Measurements from ENCODE around the gene CDKAL1. TPM values are rescaled to one million over a fixed set of nuclear protein-coding genes. Genes with fewer than 3 reads are reported as not detected.

Gene CDKAL1
- polyA plus RNA-seq, 2 of the 4 experiments (the other 2 are of a cell fraction): 4.7 to 8.3 TPM

DNA sequence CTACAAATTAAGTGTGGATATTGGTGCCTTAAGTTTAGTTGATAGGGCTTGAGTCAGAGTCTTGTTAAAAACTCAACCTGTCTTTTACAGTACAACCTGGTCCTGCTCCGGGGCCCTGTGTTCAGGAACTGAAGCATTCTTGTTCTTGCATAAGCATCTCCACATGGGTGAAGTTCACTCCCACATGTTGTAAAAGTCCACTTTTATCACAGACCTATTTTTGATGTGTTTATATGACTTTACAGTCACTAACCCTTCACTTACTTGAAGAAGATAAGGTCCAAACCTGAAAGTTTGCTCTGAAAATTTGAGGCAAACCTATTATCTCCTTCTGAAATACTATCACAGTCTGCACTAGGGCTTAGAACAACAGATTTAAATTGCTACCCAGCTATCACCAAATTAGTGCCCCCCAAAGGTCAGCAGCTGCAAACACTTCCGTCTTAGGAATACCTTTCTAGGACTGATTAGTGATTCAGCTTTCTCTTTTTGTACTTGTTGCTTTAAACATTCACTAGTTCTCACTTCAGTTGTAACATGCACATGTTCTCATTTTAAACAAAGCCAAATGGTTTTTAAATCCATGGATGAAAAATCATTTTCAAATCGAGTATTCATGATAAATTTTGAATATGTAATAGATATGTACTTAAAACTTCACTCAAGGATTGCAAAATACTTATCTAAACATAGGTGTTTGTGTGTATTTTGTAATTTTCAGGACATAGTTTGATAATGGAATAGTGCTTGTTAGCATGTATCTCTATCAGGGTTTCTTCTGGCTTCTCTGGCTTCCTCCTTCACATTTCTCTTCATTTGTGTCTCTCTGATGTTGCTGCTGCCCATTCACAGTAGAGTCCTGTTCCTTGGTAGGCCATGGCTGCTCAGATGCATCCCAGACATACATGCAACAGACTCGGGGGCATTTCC is 589.5 kb downstream of the CDKAL1 start:
- POLR2A ChIA-PET: no interaction called here
- Histone ChIP-seq H3K27ac (no peak overlapping the region), H3K4me2 (no peak overlapping the region), H3K9me3 (no peaks in the 10 kb centered on the region), H3K4me1 (no peaks in the 10 kb centered on the region), H3K4me3 (no peak overlapping the region)
- FAIRE-seq (no peak), DNase-seq (ENCODE audit: low read depth in 1 of 2, low spot score in 1 of 2) (no peak), ATAC-seq (no peak)
- WGBS (ENCODE audit: missing lambda C conversion rate): 86% methylated on average over 3 of the region's 4 CpGs
- CTCF ChIA-PET: no interaction called here
- no peak for TF ChIP-seq JUN (IDR thresholded peaks at IDR 0.05)
- no peak for TF ChIP-seq RCOR1 (IDR thresholded peaks at IDR 0.05; ENCODE audit: low read depth, low read length)
- TF ChIP-seq FOXS1 (CRISPR knock-in tag; IDR thresholded peaks at IDR 0.05): no peak
- TF ChIP-seq ZSCAN20 (CRISPR knock-in tag; IDR thresholded peaks at IDR 0.05): no peak

- POLR2A ChIA-PET: no interaction called here
- Histone ChIP-seq H3K27ac (no peak overlapping the region), H3K4me3 (no peak overlapping the region), H3K4me1 (no peaks in the 10 kb centered on the region), H3K9me3 (no peaks in the 10 kb centered on the region), H3K4me2 (no peak overlapping the region)
- no peak for TF ChIP-seq USF2 (IDR thresholded peaks at IDR 0.05)
- TF ChIP-seq ZNF302 (CRISPR knock-in tag; IDR thresholded peaks at IDR 0.05): no peak
- TF ChIP-seq, protein P1, sequence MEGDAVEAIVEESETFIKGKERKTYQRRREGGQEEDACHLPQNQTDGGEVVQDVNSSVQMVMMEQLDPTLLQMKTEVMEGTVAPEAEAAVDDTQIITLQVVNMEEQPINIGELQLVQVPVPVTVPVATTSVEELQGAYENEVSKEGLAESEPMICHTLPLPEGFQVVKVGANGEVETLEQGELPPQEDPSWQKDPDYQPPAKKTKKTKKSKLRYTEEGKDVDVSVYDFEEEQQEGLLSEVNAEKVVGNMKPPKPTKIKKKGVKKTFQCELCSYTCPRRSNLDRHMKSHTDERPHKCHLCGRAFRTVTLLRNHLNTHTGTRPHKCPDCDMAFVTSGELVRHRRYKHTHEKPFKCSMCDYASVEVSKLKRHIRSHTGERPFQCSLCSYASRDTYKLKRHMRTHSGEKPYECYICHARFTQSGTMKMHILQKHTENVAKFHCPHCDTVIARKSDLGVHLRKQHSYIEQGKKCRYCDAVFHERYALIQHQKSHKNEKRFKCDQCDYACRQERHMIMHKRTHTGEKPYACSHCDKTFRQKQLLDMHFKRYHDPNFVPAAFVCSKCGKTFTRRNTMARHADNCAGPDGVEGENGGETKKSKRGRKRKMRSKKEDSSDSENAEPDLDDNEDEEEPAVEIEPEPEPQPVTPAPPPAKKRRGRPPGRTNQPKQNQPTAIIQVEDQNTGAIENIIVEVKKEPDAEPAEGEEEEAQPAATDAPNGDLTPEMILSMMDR (IDR thresholded peaks at IDR 0.05): no peak
- no peak for TF ChIP-seq ESRRA (IDR thresholded peaks at IDR 0.05; ENCODE audit: borderline replicate concordance, low read length)
- no peak for TF ChIP-seq MYC (IDR thresholded peaks at IDR 0.05; ENCODE audit: borderline replicate concordance, low read length)
- no peak for TF ChIP-seq ZFP36 (IDR thresholded peaks at IDR 0.05; ENCODE audit: borderline replicate concordance, partially characterized antibody)
- TF ChIP-seq CHD4 (IDR thresholded peaks at IDR 0.05; ENCODE audit: borderline replicate concordance): no peak
- no peak for TF ChIP-seq FOXS1 (CRISPR knock-in tag; IDR thresholded peaks at IDR 0.05)
- TF ChIP-seq CBX2 (IDR thresholded peaks at IDR 0.05; ENCODE audit: borderline replicate concordance, low read depth): no peak
- no peak for TF ChIP-seq RCOR1 (IDR thresholded peaks at IDR 0.05; ENCODE audit: low read depth, low read length)
- DNase-seq (ENCODE audit: low read depth in 1 of 2, low spot score in 1 of 2) (no peak), FAIRE-seq (no peak), ATAC-seq (no peak)
- CTCF ChIA-PET: no interaction called here
These were observed 594.3 kb downstream of the CDKAL1 start for GRCh38 chr6:21128601-21129000.

- WGBS (ENCODE audit: missing lambda C conversion rate): 93% methylated on average over 3 of the region's 3 CpGs
- POLR2A ChIA-PET: no interaction called here
- ATAC-seq: no peak
These were observed 597.1 kb downstream of the CDKAL1 start for GRCh38 chr6:21131406-21131805.

More at GRCh38 chr6:21131406-21131805, 597.1 kb downstream of the CDKAL1 start:
- Histone ChIP-seq H3K27ac (no peak overlapping the region), H3K4me3 (no peak overlapping the region), H3K9me3 (no peaks in the 10 kb centered on the region), H3K4me1 (no peaks in the 10 kb centered on the region), H3K4me2 (no peak overlapping the region)
- TF ChIP-seq BCL3 (IDR thresholded peaks at IDR 0.05): no peak
- no peak for TF ChIP-seq ELK1 (IDR thresholded peaks at IDR 0.05; ENCODE audit: low read depth, low read length)
- TF ChIP-seq NPAS2 (CRISPR knock-in tag; IDR thresholded peaks at IDR 0.05; ENCODE audit: borderline replicate concordance): no peak
- TF ChIP-seq HDAC2 (IDR thresholded peaks at IDR 0.05): no peak
- CTCF ChIA-PET: interaction anchor here (0.7 kb wide), 1 partner anchor 13 kb away, joined by 3 read pairs; no protein-coding TSS in a partner anchor
- DNase-seq (ENCODE audit: low read depth in 1 of 2, low spot score in 1 of 2) (no peak), FAIRE-seq (no peak)
